ENCODE data around the gene BCAS2. TPM values are rescaled to one million over a fixed set of nuclear protein-coding genes. Genes with fewer than 3 reads are reported as not detected.

Gene BCAS2
- total and polyA plus RNA-seq, 8 donors = 29.4 to 49.0 (median 46.0) TPM

GRCh38 chr1:114561333-114561732 lies 20.1 kb downstream of the BCAS2 start:
- Histone ChIP-seq H3K9me3 (no peaks in the 10 kb centered on the region), H3K4me3 (no peak overlapping the region), H3K36me3 (peaks cover 0 to 19% of the 10 kb centered on the region in 2 donors), H3K4me1 (no peaks in the 10 kb centered on the region), H3K27ac (no peak overlapping the region), H3K27me3 (no peaks in the 10 kb centered on the region)
- ATAC-seq = no peak
- TF ChIP-seq, protein P1, sequence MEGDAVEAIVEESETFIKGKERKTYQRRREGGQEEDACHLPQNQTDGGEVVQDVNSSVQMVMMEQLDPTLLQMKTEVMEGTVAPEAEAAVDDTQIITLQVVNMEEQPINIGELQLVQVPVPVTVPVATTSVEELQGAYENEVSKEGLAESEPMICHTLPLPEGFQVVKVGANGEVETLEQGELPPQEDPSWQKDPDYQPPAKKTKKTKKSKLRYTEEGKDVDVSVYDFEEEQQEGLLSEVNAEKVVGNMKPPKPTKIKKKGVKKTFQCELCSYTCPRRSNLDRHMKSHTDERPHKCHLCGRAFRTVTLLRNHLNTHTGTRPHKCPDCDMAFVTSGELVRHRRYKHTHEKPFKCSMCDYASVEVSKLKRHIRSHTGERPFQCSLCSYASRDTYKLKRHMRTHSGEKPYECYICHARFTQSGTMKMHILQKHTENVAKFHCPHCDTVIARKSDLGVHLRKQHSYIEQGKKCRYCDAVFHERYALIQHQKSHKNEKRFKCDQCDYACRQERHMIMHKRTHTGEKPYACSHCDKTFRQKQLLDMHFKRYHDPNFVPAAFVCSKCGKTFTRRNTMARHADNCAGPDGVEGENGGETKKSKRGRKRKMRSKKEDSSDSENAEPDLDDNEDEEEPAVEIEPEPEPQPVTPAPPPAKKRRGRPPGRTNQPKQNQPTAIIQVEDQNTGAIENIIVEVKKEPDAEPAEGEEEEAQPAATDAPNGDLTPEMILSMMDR (IDR thresholded peaks at IDR 0.05) = no peak
- DNase-seq = no peak
- intact Hi-C loops (cut with DNase I) = no loop called here

GRCh38 chr1:114559356-114559755 lies 22.1 kb downstream of the BCAS2 start:
- no peak overlapping the region for H3K27ac ChIP-seq
- TF ChIP-seq, protein P1 (IDR thresholded peaks at IDR 0.05) = no peak
- peaks cover 0 to under 1% of the 10 kb centered on the region in 2 donors for H3K36me3 ChIP-seq
- no peaks in the 10 kb centered on the region for H3K27me3 ChIP-seq
- DNase-seq (no peak), ATAC-seq (no peak)
- no peaks in the 10 kb centered on the region for H3K4me1 ChIP-seq
- H3K9me3 ChIP-seq = no peaks in the 10 kb centered on the region
- no peak overlapping the region for H3K4me3 ChIP-seq
- intact Hi-C loops (cut with DNase I) = no loop called here

DNA sequence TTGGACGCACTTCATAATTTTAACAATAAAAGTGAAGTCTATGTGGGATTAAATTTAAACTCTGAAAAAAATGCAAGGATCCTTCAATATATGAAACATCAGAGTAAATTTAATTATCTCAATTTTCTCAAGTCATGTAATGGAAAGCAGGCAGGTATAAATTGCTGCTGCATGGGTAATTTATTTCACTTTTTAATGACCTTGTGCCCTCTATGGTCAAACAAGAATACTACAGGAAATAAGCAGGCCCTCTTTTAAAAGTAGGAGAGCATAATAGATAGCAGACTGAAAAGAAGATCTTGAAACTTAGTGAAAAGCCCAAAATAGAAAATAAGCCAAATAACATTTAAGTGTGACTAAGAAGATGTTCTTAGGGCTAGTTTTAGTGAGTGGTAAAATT lies 22.9 kb downstream of the BCAS2 start:
- Histone ChIP-seq H3K9me3 (no peaks in the 10 kb centered on the region), H3K36me3 (no peaks in the 10 kb centered on the region), H3K27ac (no peak overlapping the region), H3K4me1 (no peaks in the 10 kb centered on the region), H3K4me3 (no peak overlapping the region), H3K27me3 (no peaks in the 10 kb centered on the region)
- intact Hi-C loops (cut with DNase I) = no loop called here
- ATAC-seq (peak; percentile 53), DNase-seq (no peak)
- TF ChIP-seq, protein P1 (IDR thresholded peaks at IDR 0.05) = peak in 1 of 2 donors; percentile 18

DNA sequence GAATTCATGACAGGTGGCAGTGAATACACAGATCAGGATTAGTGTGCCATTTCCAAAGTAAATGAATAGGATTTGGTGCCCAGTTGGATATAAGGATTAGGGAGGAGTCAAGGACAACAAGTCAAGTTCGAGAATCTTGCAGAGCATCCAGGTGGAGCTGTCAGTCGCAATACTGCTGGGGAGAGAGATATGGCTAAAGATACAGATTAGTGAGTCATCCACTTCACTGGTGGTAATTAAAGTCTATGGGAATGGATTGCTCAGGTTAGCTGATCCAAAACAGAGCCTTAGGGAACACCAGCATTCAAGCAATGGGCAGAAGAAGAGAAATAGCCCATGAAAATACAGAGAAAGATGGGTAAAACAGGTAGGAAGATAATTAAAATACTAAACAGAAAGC lies 26.8 kb downstream of the BCAS2 start:
- no peak overlapping the region for H3K27ac ChIP-seq
- H3K9me3 ChIP-seq = no peaks in the 10 kb centered on the region
- intact Hi-C loops (cut with DNase I) = no loop called here
- TF ChIP-seq, protein P1 (IDR thresholded peaks at IDR 0.05) = no peak
- no peaks in the 10 kb centered on the region for H3K27me3 ChIP-seq
- no peak overlapping the region for H3K4me3 ChIP-seq
- no peak for ATAC-seq
- H3K36me3 ChIP-seq = no peaks in the 10 kb centered on the region
- no peaks in the 10 kb centered on the region for H3K4me1 ChIP-seq
- DNase-seq = no peak

DNA sequence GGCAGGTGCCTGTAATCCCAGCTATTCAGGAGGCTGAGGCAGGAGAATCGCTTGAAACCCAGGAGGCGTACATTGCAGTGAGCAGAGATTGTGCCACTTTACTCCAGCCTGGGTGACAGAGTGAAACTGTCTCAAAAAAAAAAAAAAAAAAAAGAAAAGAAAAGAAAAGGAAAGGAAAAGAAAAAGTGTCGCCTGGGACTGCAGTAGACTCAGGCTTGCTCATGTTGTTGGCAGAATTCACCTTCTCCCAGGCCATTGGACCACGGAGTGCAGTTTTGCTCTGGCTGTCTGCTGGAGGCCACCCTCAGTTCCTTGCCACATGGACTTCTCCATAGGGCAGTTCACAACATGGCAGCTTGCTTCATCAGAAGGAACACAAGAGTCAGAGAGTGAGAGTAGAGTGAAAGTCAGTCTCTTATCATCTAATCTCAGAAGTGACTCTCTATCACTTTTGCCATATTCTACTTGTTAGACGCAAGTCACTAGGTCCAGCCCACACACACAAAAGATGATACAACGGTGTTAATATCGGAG lies 29.2 kb downstream of the BCAS2 start:
- Histone ChIP-seq H3K4me1 (no peaks in the 10 kb centered on the region), H3K9me3 (no peaks in the 10 kb centered on the region), H3K4me3 (no peak overlapping the region), H3K27ac (no peak overlapping the region), H3K36me3 (no peaks in the 10 kb centered on the region), H3K27me3 (no peaks in the 10 kb centered on the region)
- TF ChIP-seq, protein P1 (IDR thresholded peaks at IDR 0.05) = no peak
- DNase-seq (no peak), ATAC-seq (no peak)
- intact Hi-C loops (cut with DNase I) = no loop called here

Data from left lung (tissue), 10 donors.